ENCODE data around the gene THSD7B.
"Not testable (repeated sequence)": the region's sequence is repeated elsewhere in the genome, so short reads cannot be mapped to it uniquely, and the experiment has no call there.

The THSD7B gene

DNA sequence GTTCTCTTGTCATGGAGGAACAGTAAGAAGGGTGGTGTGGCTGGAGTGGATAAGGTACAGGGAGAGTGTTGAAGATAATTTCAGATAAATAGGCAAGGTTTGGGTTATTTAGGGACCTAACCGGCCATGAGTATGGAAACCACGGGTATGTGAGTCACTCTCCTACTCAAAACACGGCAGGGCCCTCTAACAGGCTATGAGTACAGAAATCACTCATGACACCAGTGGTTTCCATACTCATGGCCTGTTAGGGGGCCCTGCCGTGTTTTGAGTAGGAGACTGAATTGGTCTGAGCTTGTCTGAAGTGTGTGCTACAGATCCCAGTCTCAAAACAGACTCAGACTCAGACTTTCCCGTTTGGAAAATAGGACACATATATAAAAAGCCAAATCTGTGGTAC lies 770.6 kb downstream of the THSD7B start:
- peak; percentile 2 for DNase-seq (ENCODE audit: low spot score)

DNA sequence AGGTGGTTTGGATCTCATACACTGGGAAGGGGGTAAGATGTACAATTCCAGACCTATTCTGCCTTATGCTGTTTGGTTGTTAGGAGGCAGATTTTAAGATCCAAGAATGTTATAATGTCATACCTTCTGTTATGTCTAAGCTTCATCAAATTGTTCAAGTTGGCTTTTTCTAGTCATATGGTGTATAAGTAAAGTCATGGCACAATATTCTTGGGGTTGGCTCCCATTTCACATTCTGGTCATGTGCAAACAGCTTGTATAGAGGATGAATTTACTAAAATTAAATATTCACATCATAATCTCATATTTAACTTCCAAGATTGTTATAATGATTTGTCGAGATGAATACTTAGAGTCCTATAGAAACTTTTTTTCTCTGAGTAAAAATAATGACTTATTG lies 774.0 kb downstream of the THSD7B start:
- no peak for DNase-seq (ENCODE audit: low spot score)

DNA sequence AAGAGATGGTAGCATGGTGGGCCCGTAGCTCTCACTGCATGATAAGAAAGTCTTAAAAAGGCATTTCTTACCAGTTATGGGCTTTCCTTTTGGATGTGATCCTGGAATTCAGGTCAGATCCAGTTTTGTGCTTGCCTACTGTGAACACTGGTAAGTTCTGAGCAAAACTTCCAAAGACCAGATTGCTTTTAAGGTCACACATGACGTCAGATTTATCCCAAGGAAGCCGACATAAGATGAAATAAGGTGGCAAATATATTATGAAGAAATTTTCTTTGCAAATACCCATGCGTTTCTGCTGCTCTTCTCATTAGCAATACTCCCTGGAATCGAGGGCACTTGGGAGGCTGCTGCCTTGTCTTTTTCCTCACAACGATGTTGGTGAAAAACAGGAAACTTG lies 782.5 kb downstream of the THSD7B start:
- no peak for DNase-seq (ENCODE audit: low spot score)

DNA sequence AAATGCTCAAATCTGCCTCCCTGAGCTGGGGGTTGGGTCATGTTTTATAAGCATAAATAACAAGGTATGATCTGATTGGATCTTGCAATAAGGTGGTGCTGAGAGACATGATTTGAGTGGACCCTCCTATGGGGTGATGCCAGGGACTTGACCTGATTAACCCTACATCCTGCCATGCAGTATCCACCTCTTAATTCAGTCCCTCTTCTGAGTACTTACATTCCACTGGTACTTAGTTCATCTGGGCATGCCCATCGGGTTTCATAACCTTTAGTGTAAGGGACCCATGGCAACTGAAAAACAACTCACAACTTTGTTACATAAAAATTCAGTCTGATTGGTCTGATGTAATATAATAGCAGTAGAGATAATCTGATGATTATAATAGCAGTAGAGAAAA lies 801.0 kb downstream of the THSD7B start:
- DNase-seq (ENCODE audit: low spot score), result no peak

DNA sequence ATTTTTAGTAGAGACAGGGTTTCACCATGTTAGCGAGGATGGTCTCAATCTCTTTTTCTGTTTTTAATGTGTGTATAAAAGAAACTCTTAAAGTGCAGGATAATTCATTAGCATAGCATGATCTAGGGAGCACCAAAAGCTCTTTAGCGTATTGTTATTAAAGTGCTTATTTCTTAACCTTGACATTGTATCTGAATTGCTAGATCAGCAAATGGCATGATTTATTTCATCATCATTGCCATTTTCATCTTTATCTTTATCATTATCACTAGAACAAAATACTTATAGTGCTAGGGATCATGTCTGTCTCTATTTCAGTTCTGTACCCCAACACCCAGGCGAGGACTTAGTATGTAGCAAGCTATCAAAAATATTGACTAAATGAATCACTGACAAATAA lies 805.1 kb downstream of the THSD7B start:
- no peak for DNase-seq (ENCODE audit: low spot score)

DNA sequence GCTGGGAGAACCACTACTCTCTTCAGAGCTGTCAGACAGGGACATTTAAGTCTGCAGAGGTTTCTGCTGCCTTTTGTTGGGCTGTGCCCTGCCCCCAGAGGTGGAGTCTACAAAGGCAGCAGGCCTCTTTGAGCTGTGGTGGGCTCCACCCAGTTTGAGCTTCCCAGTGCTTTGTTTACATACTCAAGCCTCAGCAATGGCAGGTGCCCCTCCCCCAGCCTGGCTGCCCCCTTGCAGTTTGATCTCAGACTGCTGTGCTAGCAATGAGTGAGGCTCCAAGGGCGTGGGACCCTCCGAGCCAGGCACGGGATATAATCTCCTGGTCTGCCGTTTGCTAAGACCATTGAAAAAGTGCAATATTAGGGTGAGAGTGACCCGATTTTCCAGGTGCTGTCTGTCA lies 822.5 kb downstream of the THSD7B start:
- DNase-seq (ENCODE audit: low spot score), result not testable (repeated sequence)

DNA sequence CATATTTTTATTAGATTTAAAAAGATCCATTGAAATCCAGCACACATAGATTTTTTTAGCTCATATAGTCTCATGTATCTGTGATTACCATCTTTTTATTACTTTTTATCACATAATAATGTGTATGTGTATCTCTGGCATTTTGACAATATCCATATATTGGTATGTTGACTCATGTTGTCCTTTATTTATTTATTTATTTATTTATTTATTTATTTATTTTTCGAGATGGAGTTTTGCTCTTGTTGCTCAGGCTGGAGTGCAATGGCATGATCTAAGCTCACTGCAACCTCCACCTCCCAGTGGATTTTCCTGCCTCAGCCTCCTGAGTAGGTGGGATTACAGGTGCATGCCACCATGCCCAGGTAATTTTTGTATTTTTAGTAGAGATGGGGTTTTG lies 823.2 kb downstream of the THSD7B start:
- not testable (repeated sequence) for DNase-seq (ENCODE audit: low spot score)

DNA sequence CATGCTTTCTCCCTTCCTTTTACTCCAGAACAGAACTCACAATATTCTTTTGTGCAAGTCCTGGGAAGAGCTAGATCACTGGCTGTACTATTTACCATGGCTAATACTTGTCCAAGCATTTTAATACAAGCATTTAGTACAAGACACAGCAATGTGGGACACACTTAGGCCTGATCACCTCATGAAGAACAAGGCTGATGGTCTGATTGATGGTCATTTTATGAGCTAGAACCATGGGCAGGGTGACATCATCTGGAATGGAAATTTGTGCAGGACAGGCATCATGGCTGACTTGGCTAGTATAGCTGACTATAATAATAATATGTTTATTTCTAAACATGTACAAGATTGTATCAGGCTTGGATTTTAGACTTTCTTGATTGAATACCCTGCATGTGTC lies 824.8 kb downstream of the THSD7B start:
- DNase-seq (ENCODE audit: low spot score), result no peak

DNA sequence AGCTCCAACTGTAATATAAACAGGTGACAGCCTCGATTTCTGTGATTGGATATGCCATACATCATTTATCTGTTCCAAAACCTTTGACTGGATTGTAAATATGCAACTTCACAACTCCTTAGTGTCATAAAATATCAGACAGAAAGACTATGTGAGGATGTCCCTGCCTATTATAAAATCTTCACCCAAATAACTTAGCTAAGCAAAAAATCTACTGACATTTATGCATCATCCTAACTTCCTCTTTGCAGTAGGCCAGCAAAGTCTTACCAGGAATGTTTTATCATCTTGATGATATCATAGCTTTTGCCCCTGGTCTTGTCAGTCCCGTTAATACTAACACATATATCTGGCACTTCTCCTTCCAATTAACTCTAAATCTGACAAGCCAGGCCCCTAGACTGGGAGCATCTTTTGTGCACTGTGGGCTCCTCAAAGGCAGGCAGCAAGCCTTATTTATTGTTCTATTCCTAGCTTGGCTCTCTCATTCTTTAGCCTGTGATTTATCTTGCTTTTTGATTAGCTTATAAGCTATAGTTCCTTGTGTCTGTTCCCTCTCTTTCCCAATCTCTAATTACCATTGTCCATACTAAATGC lies 842.5 kb downstream of the THSD7B start:
- DNase-seq (ENCODE audit: low spot score), result no peak

DNA sequence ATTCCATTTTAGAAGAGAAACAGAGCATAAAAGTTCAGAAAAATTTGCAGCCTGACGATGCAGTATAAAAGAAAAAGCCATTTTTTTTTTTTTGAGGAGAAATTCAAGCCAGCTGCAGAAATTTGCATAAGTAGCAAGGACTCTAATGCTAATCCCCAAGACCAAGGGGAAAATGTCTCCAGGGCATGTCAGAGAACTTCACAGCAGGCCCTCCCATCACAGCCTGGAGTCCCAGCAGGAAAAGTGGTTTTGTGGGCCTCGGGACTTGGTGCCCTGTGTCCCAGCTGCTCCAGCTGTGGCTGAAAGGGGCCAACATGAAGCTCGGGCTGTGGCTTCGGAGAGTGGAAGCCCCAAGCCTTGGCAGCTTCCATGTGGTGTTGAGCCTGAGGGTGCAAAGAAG lies 873.6 kb downstream of the THSD7B start:
- no peak for DNase-seq (ENCODE audit: low spot score)

DNA sequence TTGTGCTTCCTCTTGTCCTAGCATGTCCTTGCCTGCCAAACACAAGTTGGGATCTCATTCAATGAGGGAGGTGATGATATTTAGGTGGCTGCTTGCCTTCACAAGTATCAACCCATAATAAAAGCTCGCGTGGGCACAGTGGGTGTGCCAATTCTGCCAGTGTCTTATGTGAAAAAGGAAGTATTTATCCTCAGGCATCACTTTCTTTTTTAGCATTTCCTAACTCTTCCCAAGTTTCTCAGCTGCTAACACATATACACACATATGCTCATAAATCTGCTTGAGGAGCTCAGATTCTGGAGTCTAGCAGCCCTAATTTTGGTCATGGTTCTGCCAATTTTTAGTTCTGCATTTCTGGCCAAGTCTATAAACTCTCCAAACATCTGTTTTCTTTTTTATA lies 879.4 kb downstream of the THSD7B start:
- DNase-seq (ENCODE audit: low spot score), result no peak

DNA sequence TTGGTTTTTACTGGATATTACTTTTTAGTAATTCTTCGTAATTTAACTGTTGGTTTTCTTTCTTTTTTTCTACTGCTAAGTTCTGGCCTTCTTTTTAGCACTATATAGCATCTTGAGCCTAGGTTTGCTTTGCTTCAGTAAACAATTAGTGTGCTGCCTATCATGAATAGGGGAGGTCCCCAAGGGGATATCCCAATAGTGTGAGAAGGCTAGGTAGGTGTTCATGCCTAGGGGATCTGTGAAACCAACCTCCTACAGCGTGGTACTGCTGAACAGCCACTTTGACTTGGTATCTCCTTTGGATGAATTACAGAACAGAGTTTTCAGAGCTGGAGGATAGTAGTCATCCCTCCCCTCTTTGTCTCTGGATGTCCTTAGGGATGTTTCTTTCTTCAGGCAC lies 888.7 kb downstream of the THSD7B start:
- DNase-seq (ENCODE audit: low spot score), result no peak

DNA sequence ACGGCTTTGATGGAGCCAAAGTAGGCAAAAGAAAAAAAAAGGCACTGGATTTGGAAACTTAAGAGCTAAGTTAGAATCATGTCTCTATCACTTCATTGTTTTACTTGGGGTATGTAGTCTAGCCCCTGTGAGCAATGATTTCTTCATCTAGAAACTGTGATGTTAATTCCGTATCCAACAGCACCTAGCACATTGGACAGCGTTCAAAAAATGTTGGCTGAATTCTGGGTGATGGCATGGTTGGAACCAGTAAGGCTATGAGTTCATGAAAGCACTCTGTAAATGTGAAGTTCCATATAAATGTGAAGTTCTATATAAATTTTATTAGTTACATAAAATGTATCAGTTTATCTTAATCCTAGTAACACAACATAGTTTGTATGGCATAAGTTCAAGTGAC lies 890.5 kb downstream of the THSD7B start:
- no peak for DNase-seq (ENCODE audit: low spot score)

DNA sequence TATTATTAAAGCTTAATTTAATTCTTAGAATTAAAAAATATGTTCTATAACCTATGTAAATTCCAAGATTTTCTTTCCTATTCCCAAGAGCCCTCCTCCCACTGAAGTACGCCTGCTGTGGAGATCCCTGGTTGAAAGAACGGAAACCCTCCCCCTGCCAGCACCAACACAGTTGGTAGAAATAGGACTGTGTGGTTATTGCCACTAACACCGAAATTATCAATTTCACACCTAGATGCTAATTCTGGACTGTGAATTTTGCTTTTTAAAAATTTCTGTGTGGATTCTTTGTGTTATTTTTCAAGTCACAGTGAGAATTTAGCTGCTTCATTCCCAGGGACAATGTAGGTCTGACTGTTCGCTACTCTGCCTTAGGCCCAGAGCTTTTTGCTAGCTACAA lies 893.1 kb downstream of the THSD7B start:
- DNase-seq (ENCODE audit: low spot score), result no peak

DNA sequence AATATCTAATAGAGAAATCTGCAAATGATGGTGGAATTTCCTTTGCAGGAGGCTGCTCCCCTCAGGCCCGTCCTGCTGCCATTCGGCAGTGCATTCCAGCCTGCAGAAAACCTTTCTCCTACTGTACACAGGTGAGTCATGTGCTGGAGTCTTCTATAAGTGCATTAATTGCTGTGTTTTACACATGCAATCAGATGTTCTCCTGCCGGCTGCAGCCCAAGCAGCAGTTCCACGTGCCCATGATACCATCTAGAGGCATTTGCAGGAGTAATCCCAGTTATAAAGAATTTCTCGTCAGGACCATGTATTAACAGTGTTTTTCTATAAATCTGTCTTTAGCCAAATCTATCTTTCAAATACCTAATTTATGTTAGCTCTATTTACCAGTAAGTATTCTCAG lies 894.3 kb downstream of the THSD7B start:
- DNase-seq (ENCODE audit: low spot score), result no peak

DNA sequence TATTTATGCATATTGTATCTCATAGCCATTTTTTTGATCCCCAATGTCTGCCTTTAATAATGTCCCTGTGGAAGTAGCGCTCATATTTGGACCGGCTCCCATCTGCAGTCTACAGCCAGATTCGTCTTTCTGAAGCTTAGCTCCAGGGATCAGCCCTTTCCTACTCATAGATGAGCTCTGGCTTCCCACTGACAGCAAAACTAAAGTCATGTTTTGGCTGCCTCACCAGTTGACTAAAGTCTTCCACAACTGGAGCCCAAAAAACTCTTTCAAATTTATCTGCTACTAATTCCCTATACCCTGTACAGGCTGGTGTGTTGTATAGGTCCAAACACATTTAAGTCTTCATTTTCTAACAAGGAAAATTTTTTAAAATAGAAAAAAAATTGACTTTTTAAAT lies 904.8 kb downstream of the THSD7B start:
- DNase-seq (ENCODE audit: low spot score), result no peak

DNA sequence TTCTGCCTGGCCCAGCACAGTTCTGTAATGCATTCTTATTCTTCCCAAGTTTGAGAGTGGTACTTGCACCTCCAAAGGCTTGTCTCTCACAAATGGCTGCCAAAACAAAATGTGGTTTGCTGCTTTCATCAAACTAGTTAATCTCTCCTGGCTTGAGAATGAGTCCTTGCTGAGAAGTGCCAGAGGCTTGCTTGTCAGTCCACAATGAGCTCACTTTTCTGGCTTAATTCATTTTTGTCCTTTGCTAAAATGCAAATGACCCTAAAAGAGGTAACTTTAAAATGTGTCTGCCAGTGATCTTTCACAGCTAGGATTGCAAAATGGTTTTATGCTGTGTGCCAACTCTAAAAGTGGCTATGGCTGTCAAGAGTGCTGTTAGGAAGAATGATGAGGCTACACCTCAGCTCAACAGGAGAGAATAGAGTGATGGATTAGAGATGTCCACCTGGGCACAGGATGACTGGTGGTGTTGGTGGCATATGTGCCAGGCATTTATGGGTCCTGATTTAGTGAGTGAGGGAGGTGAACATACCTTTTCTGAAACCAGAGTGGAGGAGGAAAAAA lies 907.7 kb downstream of the THSD7B start:
- DNase-seq (ENCODE audit: low spot score), result no peak

DNA sequence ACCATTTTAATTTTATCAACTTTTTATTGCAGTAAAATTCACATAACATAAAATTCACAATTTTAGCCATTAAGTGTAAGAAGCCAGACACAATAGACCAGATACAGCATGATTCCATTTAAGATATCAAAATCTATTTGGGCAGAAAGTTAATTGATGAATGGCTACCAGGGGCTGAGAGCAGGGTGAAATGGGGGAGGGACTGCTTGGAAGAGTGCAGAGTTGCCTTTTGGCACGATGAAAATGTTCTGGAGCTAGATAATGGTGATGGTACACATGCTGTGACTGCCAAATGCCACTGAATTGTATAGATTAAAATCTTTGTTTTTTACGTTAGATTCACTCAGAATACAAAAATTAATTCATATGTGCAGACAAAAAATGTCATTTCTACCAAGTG lies 909.6 kb downstream of the THSD7B start:
- no peak for DNase-seq (ENCODE audit: low spot score)

DNA sequence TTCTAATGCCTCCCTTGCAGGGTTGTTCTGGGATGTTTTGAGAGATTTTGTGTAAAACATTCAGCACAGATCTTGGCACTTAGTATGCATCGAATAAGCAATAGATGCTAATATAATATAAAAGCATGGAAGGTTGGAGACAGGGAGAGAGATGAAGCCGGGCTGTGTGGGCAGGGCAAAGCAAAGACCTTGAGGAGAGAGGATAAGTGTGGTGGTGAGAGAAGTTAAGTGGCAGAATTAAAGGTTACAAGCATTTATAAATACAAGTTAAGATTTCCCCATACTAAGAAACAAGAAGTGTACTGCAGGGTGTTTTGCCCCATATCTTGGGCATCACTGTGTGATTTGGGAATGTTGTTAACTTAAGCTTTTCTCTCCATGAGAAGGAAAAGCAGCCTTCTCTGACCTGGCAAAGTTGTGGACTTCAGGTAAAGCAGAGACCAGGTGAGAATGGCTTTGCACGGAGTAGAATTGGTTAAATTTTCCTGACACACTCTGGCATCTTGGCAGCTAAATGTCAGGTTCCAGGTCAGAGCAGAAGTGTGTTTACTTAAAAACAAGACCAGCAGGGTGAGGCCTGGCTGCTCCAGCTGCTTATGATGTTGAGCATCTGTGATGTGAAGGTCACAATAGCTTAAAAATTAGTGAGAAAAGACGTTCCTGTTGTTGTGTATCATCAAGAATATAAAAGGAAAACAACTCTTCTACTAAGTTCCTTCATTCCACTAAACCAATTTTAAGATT lies 910.4 kb downstream of the THSD7B start:
- DNase-seq (ENCODE audit: low spot score), result no peak

DNA sequence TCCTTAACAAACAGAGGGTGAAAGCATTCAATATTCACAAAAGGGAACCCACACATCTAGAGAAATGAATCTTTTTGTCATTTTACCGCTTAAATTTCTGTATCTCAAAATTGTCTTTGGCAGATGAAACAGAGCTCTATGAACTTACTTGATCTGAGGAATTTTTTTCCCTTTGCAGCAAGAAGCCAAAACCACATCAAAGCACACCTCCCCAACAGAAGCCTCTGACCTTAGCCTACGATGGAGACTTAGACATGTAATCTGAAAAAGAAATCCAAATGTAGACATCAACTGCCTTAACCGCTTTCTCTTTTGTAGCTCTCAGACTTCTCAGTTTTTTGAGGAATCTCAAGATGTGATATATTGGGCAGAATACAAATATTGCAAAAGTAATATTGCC lies 911.0 kb downstream of the THSD7B start:
- no peak for DNase-seq (ENCODE audit: low spot score)

DNA sequence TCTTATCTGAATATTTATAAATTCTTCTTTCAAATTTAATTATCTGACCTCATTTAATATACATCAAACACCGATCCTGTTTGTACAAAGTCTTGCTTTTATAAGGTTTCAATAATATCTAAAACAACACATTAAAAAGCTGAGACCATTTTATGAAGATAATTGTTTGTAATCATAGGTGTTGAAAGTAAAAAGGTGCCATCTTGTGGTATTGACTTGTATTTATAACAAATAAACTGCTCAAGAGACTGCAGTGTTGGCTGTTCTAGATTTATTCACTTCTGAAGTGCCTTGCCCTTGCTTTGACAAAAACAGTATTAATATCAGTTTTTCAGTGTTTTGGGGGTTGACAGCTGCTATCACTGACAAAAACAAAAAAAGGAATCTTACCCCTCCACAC lies 912.1 kb downstream of the THSD7B start:
- no peak for DNase-seq (ENCODE audit: low spot score)

DNA sequence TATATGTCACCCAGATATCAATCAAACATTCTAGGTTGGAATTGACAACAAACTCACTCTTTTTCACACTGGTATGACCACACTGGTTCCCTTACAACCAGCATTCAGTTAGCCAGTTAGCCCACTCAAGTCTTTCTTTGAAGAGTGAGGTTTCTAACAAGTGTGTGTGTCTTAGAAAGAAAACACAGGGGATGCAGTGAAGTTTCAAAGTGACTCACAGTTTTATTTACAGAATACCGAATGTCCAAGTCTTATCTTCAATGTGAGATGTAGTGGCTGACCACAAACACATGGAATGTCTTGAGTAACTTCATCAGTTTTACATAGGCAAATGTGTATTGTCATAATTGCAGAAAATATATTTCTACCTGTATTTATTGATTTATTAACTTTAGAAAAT lies 924.2 kb downstream of the THSD7B start:
- no peak for DNase-seq (ENCODE audit: low spot score)

DNA sequence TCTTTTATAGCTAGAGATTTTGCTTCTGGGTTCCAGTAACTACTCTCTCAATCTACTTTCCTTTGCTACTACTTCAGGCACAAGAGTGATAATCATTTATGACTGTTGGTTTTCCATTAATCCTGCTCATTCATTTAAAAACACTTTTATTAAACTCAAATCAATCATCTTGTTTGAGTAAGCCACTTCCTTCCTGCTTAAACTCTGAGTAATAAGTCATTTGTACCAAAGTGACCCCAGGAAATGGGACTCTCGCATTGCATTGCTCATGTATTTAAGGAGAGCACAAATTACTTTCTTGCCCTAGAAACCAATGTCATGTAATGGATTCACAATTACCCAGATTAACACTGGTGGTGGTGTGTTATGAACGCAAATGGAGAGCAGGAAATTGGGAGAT lies 928.2 kb downstream of the THSD7B start:
- no peak for DNase-seq (ENCODE audit: low spot score)

DNA sequence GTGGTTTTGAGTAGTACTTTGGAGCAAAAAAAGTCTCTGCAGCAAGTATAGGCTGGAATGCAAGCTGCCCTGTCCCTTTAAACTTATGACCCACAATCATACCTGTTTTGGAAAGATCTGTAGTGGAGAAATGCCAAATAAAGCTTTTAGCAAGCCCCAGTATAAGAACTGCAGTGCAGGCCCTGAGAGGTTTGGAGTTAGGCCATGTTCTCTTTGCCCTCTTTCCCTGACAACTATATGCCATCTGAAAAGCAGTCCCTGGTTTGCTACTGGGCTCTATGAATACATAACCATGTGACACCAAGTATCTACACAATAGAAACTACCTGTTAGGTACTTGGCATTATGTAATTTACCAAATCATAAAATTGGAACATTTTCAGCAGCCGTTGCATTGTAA lies 931.6 kb downstream of the THSD7B start:
- no peak for DNase-seq (ENCODE audit: low spot score)
